ENCODE results near the gene TFPI.

Gene TFPI

DNA sequence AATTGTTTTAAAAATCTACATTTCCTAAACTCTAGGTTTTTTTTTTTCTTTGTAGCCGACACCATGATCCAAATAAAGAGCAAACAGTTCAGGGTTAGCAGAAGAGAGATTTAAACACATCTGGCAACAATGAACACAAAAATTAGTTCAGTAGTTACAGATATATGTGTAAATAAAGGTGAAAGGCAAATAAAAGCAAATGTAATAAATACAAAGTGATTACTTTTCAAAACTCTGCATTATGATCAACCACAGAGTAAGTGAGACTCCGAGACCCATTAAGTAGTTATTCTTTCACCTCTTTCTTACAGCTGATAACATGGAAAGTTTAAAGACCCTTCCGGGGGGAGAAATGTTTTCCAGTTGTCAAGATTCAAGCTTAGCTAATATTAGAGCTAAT, 106.9 kb downstream of the TFPI start:
- DNase-seq (ENCODE audit: low read depth in 1 of 2, low spot score in 1 of 2): no peak
- in situ Hi-C loops (cut with HindIII; ENCODE audit: low pct_unique_long_range_greater_than_20kb, low sequenced_read_pairs): no loop called here
- no peak for TF ChIP-seq JUND (IDR thresholded peaks at IDR 0.05; ENCODE audit: low read depth)

DNA sequence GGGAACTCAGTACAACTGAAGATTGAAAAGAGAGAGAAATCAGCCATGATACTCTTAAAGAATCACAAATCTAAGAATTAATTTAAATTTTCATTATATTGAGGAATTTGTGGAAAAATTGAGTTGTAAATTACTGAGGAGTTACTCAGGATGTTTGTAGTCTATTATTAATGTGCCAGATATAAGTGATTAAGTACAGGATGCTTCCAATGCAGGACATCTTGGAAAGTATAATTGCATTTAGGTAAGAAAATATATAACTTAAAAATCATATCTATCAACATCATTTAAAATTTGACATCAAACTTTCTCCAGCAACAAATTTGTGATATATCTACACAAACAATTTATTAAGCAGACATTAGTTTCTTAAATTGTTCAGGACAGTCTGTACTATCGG, 107.5 kb downstream of the TFPI start:
- no peak for TF ChIP-seq JUND (IDR thresholded peaks at IDR 0.05; ENCODE audit: low read depth)
- in situ Hi-C loops (cut with HindIII; ENCODE audit: low pct_unique_long_range_greater_than_20kb, low sequenced_read_pairs): no loop called here
- DNase-seq (ENCODE audit: low read depth in 1 of 2, low spot score in 1 of 2): no peak

DNA sequence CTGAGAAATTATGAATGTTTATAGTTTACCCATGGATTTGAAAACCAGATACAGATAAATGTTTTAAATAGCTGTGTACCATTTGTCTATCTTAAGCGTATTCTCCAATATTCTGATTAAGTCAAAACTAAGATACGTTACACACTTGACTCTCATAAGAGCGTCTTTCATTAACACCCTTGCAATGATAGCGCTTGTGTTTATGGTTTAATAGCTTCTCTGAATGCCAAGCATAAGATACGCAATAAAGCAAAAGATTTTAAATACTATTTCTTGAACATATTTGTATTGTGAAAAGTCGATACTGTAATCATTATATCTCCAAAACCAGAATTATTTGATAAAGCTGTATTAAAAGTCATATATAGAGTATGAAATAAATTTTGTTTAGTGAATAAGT, 109.2 kb downstream of the TFPI start:
- in situ Hi-C loops (cut with HindIII; ENCODE audit: low pct_unique_long_range_greater_than_20kb, low sequenced_read_pairs): no loop called here
- no peak for TF ChIP-seq JUND (IDR thresholded peaks at IDR 0.05; ENCODE audit: low read depth)

DNA sequence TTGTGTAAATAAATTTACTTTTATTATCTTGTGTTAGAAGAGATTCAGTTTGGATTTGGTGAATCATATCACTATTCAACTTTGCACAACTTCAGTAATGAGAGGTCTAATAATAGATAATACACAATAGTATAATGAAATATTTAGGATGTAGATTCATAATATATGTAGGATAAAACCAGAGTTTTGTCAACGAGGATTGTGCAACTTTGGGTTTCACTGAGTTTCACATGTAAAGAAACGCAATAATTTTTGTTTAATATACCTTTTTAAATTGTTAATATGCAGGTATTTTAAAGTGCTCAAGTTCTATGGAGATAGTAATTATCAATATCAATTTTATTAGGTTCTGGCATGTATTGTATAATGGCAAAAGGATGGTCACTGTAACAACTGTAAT, 111.5 kb downstream of the TFPI start:
- no peak for TF ChIP-seq JUND (IDR thresholded peaks at IDR 0.05; ENCODE audit: low read depth)
- in situ Hi-C loops (cut with HindIII; ENCODE audit: low pct_unique_long_range_greater_than_20kb, low sequenced_read_pairs): no loop called here
- no peak for DNase-seq (ENCODE audit: low read depth in 1 of 2, low spot score in 1 of 2)

More for the DNA sequence above, 109.2 kb downstream of the TFPI start:
- DNase-seq (ENCODE audit: low read depth in 1 of 2, low spot score in 1 of 2): no peak

DNA sequence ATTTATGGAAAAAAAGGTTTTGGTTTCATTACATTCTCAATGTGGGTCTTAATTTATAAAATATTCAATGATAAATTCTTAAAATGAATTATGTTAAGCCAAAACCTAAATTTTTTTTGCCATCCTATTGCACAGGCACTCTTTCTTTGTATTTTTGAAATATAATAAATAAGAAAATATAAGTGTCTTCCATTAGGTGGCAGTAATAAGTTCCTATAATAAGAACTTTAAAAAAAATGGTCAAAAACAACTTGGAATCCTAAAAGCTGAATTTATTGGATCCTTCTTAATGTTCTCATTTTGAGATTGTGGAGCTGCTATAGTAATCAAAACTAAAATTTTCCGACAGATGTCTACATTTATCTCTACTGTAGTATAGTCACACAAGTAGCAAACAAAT, 111.9 kb downstream of the TFPI start:
- DNase-seq (ENCODE audit: low read depth in 1 of 2, low spot score in 1 of 2): no peak
- in situ Hi-C loops (cut with HindIII; ENCODE audit: low pct_unique_long_range_greater_than_20kb, low sequenced_read_pairs): no loop called here
- TF ChIP-seq JUND (IDR thresholded peaks at IDR 0.05; ENCODE audit: low read depth): no peak

DNA sequence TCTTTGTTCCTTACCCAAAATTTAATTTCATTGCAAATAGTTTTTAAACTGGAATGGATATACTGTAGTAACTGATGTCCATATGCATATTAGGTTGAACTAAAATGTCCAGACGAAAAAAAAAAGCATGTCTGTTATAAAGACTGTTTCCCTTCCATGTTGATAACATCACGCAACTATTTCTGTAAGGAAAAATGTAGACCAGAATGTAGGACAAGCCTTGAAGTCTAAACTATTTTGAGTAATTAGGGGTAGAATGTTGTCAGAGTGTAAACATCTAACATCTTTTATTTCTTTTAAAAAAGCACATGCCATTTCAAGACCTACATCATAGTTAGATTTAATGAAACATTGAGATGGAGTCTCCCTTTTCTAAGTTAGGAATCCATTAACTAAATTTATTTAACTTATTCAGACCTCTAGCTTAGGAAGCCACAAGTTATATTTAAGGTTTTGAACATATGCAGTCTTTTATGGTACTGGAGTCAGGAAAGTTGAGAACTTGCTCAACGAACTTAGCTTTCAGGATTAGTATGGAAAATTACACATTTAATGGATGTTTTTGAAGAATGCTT, 114.0 kb downstream of the TFPI start:
- no peak for TF ChIP-seq JUND (IDR thresholded peaks at IDR 0.05; ENCODE audit: low read depth)
- no peak for DNase-seq (ENCODE audit: low read depth in 1 of 2, low spot score in 1 of 2)
- in situ Hi-C loops (cut with HindIII; ENCODE audit: low pct_unique_long_range_greater_than_20kb, low sequenced_read_pairs): no loop called here

DNA sequence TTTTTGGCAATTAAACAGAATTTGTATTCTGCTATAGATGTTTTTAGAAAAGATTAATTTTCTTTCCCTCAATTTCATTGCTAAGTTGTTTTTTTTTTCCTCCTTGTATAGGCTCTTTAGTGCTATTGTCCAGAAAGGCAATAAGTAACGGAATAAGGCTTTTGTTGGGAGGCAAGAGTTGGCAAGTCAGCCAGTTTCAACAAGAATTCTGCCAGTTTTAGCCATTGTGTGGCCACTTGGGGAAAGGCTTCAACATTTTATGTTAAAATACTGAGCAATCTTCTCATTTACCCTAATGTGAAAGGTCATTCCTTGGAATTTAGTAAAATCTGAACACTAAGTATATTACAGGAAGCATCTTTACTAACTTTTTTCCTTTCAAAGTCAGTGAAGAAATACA, 115.8 kb downstream of the TFPI start:
- in situ Hi-C loops (cut with HindIII; ENCODE audit: low pct_unique_long_range_greater_than_20kb, low sequenced_read_pairs): no loop called here
- no peak for TF ChIP-seq JUND (IDR thresholded peaks at IDR 0.05; ENCODE audit: low read depth)
- no peak for DNase-seq (ENCODE audit: low read depth in 1 of 2, low spot score in 1 of 2)

DNA sequence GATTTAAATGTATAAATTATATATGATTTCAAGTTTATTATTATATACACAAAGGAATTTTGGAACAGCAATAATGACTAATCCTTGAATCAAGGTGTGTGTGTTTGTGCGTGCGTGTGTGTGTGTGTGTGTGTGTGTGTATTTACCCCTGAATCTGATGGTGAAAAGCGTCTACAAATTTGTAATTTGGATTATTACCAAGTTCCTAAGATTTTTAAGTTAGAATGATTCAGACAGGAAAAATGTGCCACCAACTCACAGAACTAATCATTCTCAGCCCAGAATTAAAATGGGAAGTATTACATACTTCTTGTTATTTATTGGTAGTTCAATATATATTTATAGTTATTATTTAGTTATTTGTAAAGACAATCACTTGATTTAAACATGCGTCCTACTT, 118.5 kb downstream of the TFPI start:
- in situ Hi-C loops (cut with HindIII; ENCODE audit: low pct_unique_long_range_greater_than_20kb, low sequenced_read_pairs): no loop called here
- TF ChIP-seq JUND (IDR thresholded peaks at IDR 0.05; ENCODE audit: low read depth): no peak
- no peak for DNase-seq (ENCODE audit: low read depth in 1 of 2, low spot score in 1 of 2)

DNA sequence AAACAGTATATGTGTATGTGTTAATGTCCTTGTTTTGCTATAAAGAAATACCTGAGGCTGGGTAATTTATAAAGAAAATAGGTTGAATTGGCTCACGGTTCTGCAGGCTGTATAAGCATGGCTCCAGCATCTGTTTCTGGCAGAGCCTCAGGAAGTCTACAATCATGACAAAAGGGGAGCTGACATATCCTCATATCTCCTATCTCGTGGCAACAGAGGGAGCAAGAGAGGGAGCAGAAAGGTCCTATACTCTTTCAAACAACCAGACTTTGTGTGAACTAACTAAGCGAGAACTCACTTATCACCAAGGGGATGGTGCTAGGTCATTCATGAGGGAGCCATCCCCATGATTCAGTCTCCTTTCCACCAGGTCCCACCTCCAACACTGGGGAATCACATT, 119.2 kb downstream of the TFPI start:
- in situ Hi-C loops (cut with HindIII; ENCODE audit: low pct_unique_long_range_greater_than_20kb, low sequenced_read_pairs): no loop called here
- TF ChIP-seq JUND (IDR thresholded peaks at IDR 0.05; ENCODE audit: low read depth): no peak
- DNase-seq (ENCODE audit: low read depth in 1 of 2, low spot score in 1 of 2): no peak

DNA sequence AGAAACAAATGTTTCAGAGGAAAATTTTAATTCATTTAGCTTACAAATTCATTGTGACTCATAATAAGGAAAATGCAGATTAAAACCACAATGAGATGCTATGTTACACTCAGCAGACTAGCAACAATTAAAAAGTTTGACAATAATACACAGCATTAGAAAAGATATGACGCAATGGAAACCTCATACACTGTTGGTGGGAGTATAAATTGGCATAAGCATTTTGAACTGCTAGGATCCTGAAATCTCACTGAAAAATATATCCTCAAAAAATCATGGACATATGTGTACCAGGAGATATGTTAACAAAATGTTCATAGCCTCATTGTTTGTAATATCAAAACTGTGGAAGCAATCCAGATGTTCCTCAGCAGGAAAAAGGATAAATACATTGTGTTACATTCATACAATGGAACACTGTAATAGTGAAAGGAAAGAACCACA, 119.9 kb downstream of the TFPI start:
- in situ Hi-C loops (cut with HindIII; ENCODE audit: low pct_unique_long_range_greater_than_20kb, low sequenced_read_pairs): no loop called here
- TF ChIP-seq JUND (IDR thresholded peaks at IDR 0.05; ENCODE audit: low read depth): no peak
- no peak for DNase-seq (ENCODE audit: low read depth in 1 of 2, low spot score in 1 of 2)

DNA sequence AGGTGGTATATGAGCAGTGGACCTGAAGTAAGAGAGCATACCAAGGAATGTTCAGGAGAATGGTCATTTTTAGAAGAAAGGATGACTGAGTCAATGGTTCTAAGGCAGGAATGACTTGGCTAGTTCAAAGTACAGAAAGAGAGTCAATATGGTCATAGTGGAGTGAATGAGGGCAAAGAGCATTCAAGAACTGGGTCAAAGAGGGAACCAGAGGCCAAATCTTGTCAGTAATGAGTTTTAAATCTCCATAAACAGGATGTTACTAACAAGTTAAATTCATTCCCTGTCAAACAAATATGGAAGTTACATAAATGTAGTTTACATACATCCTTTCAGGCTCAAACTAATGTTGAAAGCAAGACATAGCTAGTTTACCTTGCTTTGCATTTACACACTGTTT, 122.3 kb downstream of the TFPI start:
- TF ChIP-seq JUND (IDR thresholded peaks at IDR 0.05; ENCODE audit: low read depth): no peak
- in situ Hi-C loops (cut with HindIII; ENCODE audit: low pct_unique_long_range_greater_than_20kb, low sequenced_read_pairs): no loop called here
- DNase-seq (ENCODE audit: low read depth in 1 of 2, low spot score in 1 of 2): no peak

DNA sequence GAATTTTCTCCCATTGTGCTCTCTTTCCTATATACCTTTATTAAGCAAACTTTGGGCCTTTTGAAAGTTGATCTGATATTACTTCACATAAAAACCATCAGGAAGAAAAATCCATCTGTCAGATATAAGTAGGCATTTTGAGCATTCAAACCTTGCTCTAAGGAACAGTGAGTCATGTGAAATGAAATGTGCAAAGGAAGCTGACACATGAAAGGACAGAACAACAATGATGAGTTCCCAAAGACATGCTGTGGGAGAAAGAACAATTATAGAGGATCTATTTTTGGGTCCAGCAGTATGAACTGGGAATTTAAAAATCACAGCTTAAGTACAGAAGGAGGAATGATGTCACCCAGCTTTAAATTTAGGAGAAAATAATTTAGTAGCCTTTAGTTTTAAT, 124.2 kb downstream of the TFPI start:
- in situ Hi-C loops (cut with HindIII; ENCODE audit: low pct_unique_long_range_greater_than_20kb, low sequenced_read_pairs): no loop called here
- DNase-seq (ENCODE audit: low read depth in 1 of 2, low spot score in 1 of 2): no peak
- no peak for TF ChIP-seq JUND (IDR thresholded peaks at IDR 0.05; ENCODE audit: low read depth)

DNA sequence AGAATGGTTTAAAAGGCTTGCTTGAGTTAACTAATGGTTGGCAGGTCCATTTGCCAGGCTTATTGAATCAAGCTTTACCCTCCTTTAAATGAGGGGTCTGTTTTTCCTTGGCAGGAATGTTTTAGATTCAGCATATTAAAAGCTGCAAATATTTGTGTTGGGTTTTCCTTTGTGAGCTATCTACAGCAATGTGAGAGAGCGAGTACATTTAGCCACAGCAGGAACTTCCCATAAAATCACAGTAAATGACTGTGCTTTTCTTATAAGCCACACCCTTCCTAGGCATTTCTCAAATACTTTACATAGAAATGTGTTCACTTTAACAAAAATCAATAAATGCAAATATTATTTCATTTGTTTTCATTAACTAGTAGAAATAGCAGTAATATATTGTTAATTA, 130.1 kb downstream of the TFPI start:
- no peak for DNase-seq (ENCODE audit: low read depth in 1 of 2, low spot score in 1 of 2)
- TF ChIP-seq JUND (IDR thresholded peaks at IDR 0.05; ENCODE audit: low read depth): no peak
- in situ Hi-C loops (cut with HindIII; ENCODE audit: low pct_unique_long_range_greater_than_20kb, low sequenced_read_pairs): no loop called here

DNA sequence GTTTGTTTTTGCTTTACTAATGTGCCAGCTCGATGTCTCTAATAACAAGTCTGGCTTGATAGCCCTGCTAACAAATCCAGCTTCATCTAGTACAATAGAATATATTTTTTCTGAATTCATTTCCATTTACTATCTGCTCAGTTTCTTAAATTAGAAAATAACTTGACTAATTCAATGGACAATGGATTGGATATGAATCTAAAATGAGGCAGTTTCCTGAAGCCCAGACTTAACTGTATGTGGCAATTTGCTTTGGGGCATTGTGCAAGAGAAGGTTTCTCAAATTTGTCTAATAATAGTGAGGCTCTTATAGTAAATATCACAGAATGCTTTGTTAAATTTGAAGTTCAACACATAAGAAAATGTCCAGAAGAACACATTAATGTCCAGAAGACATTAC, 132.0 kb downstream of the TFPI start:
- in situ Hi-C loops (cut with HindIII; ENCODE audit: low pct_unique_long_range_greater_than_20kb, low sequenced_read_pairs): no loop called here
- no peak for DNase-seq (ENCODE audit: low read depth in 1 of 2, low spot score in 1 of 2)
- no peak for TF ChIP-seq JUND (IDR thresholded peaks at IDR 0.05; ENCODE audit: low read depth)

Measured in T47D (cell line).